GM23338 (cell line): ENCODE data around the gene PIEZO2. TPM values are rescaled to one million over a fixed set of nuclear protein-coding genes. Genes with fewer than 3 reads are reported as not detected.

Source experiments
- ATAC-seq: fragments of 200-7000 bp; cut with Tn5 transposase; 3 replicates; pipeline ENCODE4 v1.9.1; 2020
- DNase-seq: peaks from one replicate; pipeline ENCODE4 v3.0.0-alpha.2; 2015; ENCODE audit warnings: low spot score
- H2AFZ ChIP-seq: fragments of 200-600 bp; sonication (generic); 2 replicates; pipeline ENCODE4 v1.8.0; 2016; ENCODE audit warnings: antibody characterized with exemption, mild to moderate bottlenecking, moderate library complexity
- H3F3A ChIP-seq: fragments of 200-600 bp; sonication (generic); replicated peaks from 2 replicates; pipeline ENCODE4 v1.8.0; 2017; ENCODE audit warnings: antibody characterized with exemption, mixed run types, low read depth
- H3K27ac ChIP-seq: fragments of 200-600 bp; sonication (generic); 2 replicates; pipeline ENCODE4 v1.6.1; 2016; ENCODE audit warnings: low read depth
- H3K27me3 ChIP-seq: fragments of 200-600 bp; sonication (generic); 2 replicates; pipeline ENCODE4 v1.8.0; 2016; ENCODE audit warnings: mild to moderate bottlenecking, mixed run types, moderate library complexity; ENCODE audit not compliant: insufficient read depth
- H3K36me3 ChIP-seq: fragments of 200-600 bp; sonication (generic); 2 replicates; pipeline ENCODE4 v1.8.0; 2016; ENCODE audit warnings: mild to moderate bottlenecking; ENCODE audit not compliant: insufficient read depth
- H3K4me1 ChIP-seq: fragments of 200-600 bp; sonication (generic); 2 replicates; pipeline ENCODE4 v1.8.0; 2016; ENCODE audit warnings: mild to moderate bottlenecking, moderate library complexity; ENCODE audit not compliant: insufficient read depth
- H3K4me2 ChIP-seq: fragments of 200-600 bp; sonication (generic); 2 replicates; pipeline ENCODE4 v1.7.1; 2017; ENCODE audit warnings: mixed run types
- H3K4me3 ChIP-seq: fragments of 200-600 bp; sonication (generic); 2 replicates; pipeline ENCODE4 v1.6.1; 2016; ENCODE audit warnings: mixed run types
- H3K79me2 ChIP-seq: fragments of 200-600 bp; sonication (generic); replicated peaks from 2 replicates; pipeline ENCODE4 v1.8.0; 2017; ENCODE audit warnings: mild to moderate bottlenecking; ENCODE audit not compliant: insufficient read depth
- H3K9me2 ChIP-seq: fragments of 200-600 bp; sonication (generic); 2 replicates; pipeline ENCODE4 v1.8.0; 2017; ENCODE audit not compliant: insufficient read depth
- H4K20me1 ChIP-seq: fragments of 200-600 bp; sonication (generic); replicated peaks from 2 replicates; pipeline ENCODE4 v1.8.0; 2017; ENCODE audit warnings: mild to moderate bottlenecking; ENCODE audit not compliant: insufficient read depth
- H3K27ac Mint-ChIP-seq: 2 replicates; pipeline ENCODE4 v1.8.0; 2020; ENCODE audit warnings: inconsistent platforms, mild to moderate bottlenecking, moderate library complexity, mixed read lengths
- H3K27me3 Mint-ChIP-seq: 3 replicates; pipeline ENCODE4 v1.8.0; 2022; ENCODE audit warnings: low read depth, mild to moderate bottlenecking, moderate library complexity, mixed read lengths, inconsistent platforms; ENCODE audit not compliant: insufficient read depth, poor library complexity
- H3K36me3 Mint-ChIP-seq: 3 replicates; pipeline ENCODE4 v1.8.0; 2021; ENCODE audit warnings: low read depth, mild to moderate bottlenecking, inconsistent platforms, moderate library complexity, mixed read lengths
- H3K4me1 Mint-ChIP-seq: 3 replicates; pipeline ENCODE4 v1.8.0; 2020; ENCODE audit warnings: mild to moderate bottlenecking, inconsistent platforms, mixed read lengths
- H3K4me3 Mint-ChIP-seq: 3 replicates; pipeline ENCODE4 v1.8.0; 2021; ENCODE audit warnings: moderate library complexity, mild to moderate bottlenecking, inconsistent platforms, mixed read lengths
- H3K9me3 Mint-ChIP-seq: 3 replicates; pipeline ENCODE4 v1.8.0; 2020; ENCODE audit warnings: moderate library complexity, mild to moderate bottlenecking, inconsistent platforms, mixed read lengths
- CREB1 ChIP-seq: fragments of 250-450 bp; sonication (Bioruptor Pico); IDR thresholded peaks from 2 replicates; pipeline ENCODE4 v1.5.0; 2020; ENCODE audit warnings: low read depth, mild to moderate bottlenecking, moderate library complexity
- CTCF ChIP-seq, 2 experiments: fragments of 200-600 bp in 1 of 2; sonication (generic) in 1 of 2; conservative IDR thresholded peaks; 2 replicates each; pipeline versions ENCODE4 v1.5.1 to v1.6.1; 2016 to 2017; ENCODE audit warnings: antibody characterized with exemption in 2 of 2, low read depth in 2 of 2, mild to moderate bottlenecking in 2 of 2, moderate library complexity in 1 of 2
- ETS1 ChIP-seq: IDR thresholded peaks from 2 replicates; pipeline ENCODE4 v1.6.1; 2016; ENCODE audit warnings: antibody characterized with exemption
- EZH2 ChIP-seq: fragments of 200-600 bp; sonication (generic); IDR thresholded peaks from one replicate; pipeline ENCODE4 v1.8.0; 2017; ENCODE audit warnings: antibody characterized with exemption, mild to moderate bottlenecking, low read depth; ENCODE audit not compliant: unreplicated experiment
- EZH2phosphoT487 ChIP-seq: fragments of 200-600 bp; sonication (generic); IDR thresholded peaks from one replicate; pipeline ENCODE4 v1.8.1; 2018; ENCODE audit warnings: antibody characterized with exemption; ENCODE audit not compliant: unreplicated experiment
- JUNB ChIP-seq: IDR thresholded peaks from one replicate; pipeline ENCODE4 v1.6.1; 2016; ENCODE audit warnings: antibody characterized with exemption; ENCODE audit not compliant: unreplicated experiment
- NANOG ChIP-seq: IDR thresholded peaks from 2 replicates; pipeline ENCODE4 v1.6.1; 2016; ENCODE audit warnings: antibody characterized with exemption, borderline replicate concordance
- POLR2AphosphoS5 ChIP-seq: IDR thresholded peaks from 2 replicates; pipeline ENCODE4 v1.6.1; 2016; ENCODE audit warnings: antibody characterized with exemption, low read depth
- REST ChIP-seq: IDR thresholded peaks from one replicate; pipeline ENCODE4 v1.6.1; 2018; ENCODE audit warnings: antibody characterized with exemption; ENCODE audit not compliant: unreplicated experiment
- STAT1 ChIP-seq: IDR thresholded peaks from one replicate; pipeline ENCODE4 v1.6.1; 2016; ENCODE audit warnings: antibody characterized with exemption; ENCODE audit not compliant: unreplicated experiment
- ZNF114 ChIP-seq: fragments of 250-450 bp; sonication (Bioruptor Pico); IDR thresholded peaks from 2 replicates; pipeline ENCODE4 v1.5.0; 2020; ENCODE audit warnings: mild to moderate bottlenecking, moderate library complexity
- ZNF331 ChIP-seq: fragments of 250-450 bp; sonication (Bioruptor Pico); IDR thresholded peaks from 2 replicates; pipeline ENCODE4 v1.5.0; 2020; ENCODE audit warnings: low read depth, mild to moderate bottlenecking, moderate library complexity
- ZNF462 ChIP-seq: fragments of 250-450 bp; sonication (Bioruptor Pico); IDR thresholded peaks from 2 replicates; pipeline ENCODE4 v1.5.0; 2020; ENCODE audit warnings: mild to moderate bottlenecking, moderate library complexity
- polyA plus RNA-seq: library from polyadenylated mRNA; unstranded; fragments of >200 nt; fragmentation: Nextera tagmentation; extraction: Ambion mirVana; gene quantifications from 2 replicates; pipeline ENCODE4 v1.2.1, GENCODE V29; 2016
- total RNA-seq: library from RNA; depleted of rRNA; stranded (reverse); fragments of >200 nt; shearing (Covaris generic); gene quantifications from 2 replicates; pipeline ENCODE4 v1.2.3, GENCODE V29; 2014

The PIEZO2 gene
- total and polyA plus RNA-seq, 2 experiments from 2014 or later = 4.8 to 8.2 TPM

- no peak overlapping the region for H3K27ac ChIP-seq
- Mint-ChIP-seq H3K36me3 (peaks cover 2% of the 10 kb centered on the region; the same call in 1 of the 3 replicates), H3K9me3 (no peaks in the 10 kb centered on the region), H3K4me1 (peaks cover 11% of the 10 kb centered on the region), H3K4me3 (no peak overlapping the region), H3K27me3 (peaks cover 3% of the 10 kb centered on the region), H3K27ac (no peak overlapping the region)
- no peaks in the 10 kb centered on the region for H3K79me2 ChIP-seq
- TF ChIP-seq JUNB (no peak), CREB1 (CRISPR knock-in tag) (no peak), ZNF331 (CRISPR knock-in tag) (no peak), ZNF462 (CRISPR knock-in tag) (no peak), ZNF114 (no peak), POLR2AphosphoS5 (no peak), CTCF (conservative IDR thresholded peaks at IDR 0.05; ENCODE audit: low read depth in 2 of 2) (no peak), STAT1 (no peak), ETS1 (no peak), EZH2phosphoT487 (no peak), EZH2 (no peak), NANOG (no peak), REST (no peak)
- no peaks in the 10 kb centered on the region for H3F3A ChIP-seq
- H3K36me3 ChIP-seq = no peaks in the 10 kb centered on the region
- no peaks in the 10 kb centered on the region; the same call in 1 of the 2 replicates for H3K9me2 ChIP-seq
- ATAC-seq = no peak
- no peaks in the 10 kb centered on the region for H4K20me1 ChIP-seq
- no peak overlapping the region for H3K4me3 ChIP-seq
- no peak for DNase-seq
- H3K27me3 ChIP-seq = no peaks in the 10 kb centered on the region
- no peaks in the 10 kb centered on the region; the same call in 1 of the 2 replicates for H3K4me1 ChIP-seq
- H2AFZ ChIP-seq = no peak overlapping the region
- no peak overlapping the region for H3K4me2 ChIP-seq
Observed at GRCh38 chr18:10893196-10893595, 256.2 kb downstream of the PIEZO2 start.
